Endothelial cell of umbilical vein (primary cell): ENCODE results near the gene KCTD16. TPM values are rescaled to one million over a fixed set of nuclear protein-coding genes. Genes with fewer than 3 reads are reported as not detected.

Experiments used
- BruUV-seq: library from RNA; stranded (reverse); fragments of 400-500 nt; replicated peaks from 2 replicates; lab custom pipeline; 2021; lab: Mats Ljungman, UMichigan
- CTCF ChIA-PET: fragments of 300-600, 350-600 bp; sonication (Branson Sonifier 250); formaldehyde crosslinking; loops from one replicate; lab custom pipeline; 2021; ENCODE audit warnings: antibody characterized with exemption, inconsistent platforms; lab: Charles Lee
- POLR2A ChIA-PET: fragments of 300-600, 350-600 bp; sonication (Branson Sonifier 250); formaldehyde crosslinking; loops from one replicate; lab custom pipeline; 2021; ENCODE audit warnings: antibody characterized with exemption, inconsistent platforms; lab: Charles Lee
- DNase-seq: peaks from one replicate; pipeline ENCODE4 v3.0.0-alpha.2; 2011; ENCODE audit warnings: low read depth, low spot score
- FAIRE-seq: peaks from 2 replicates; lab custom pipeline; 2011; peaks lifted over from hg19 to GRCh38; lab: Jason Lieb, UNC
- H2AFZ ChIP-seq: 2 replicates; pipeline ENCODE4 v1.6.0; 2012; ENCODE audit warnings: low read depth, low read length, control low read depth, inconsistent platforms
- H3K27ac ChIP-seq: 2 replicates; pipeline ENCODE4 v1.5.1; 2011; ENCODE audit warnings: low read depth, mild to moderate bottlenecking, control low read depth, low read length, moderate library complexity; ENCODE audit not compliant: insufficient read depth
- H3K27me3 ChIP-seq, 2 experiments: 2 replicates each; pipeline versions ENCODE4 v1.6.0 to v1.6.1; 2011; ENCODE audit warnings: low read length in 2 of 2, mixed read lengths in 1 of 2; ENCODE audit not compliant: control insufficient read depth in 2 of 2, insufficient read depth in 2 of 2
- H3K36me3 ChIP-seq, 2 experiments: 2 replicates in 1 of 2; 3 replicates in 1 of 2; pipeline ENCODE4 v1.5.1; 2011; ENCODE audit warnings: low read length in 2 of 2, mild to moderate bottlenecking in 1 of 2, moderate library complexity in 1 of 2; ENCODE audit not compliant: control insufficient read depth in 2 of 2, insufficient read depth in 2 of 2; ENCODE audit errors: extremely low read depth in 1 of 2
- H3K4me1 ChIP-seq: 3 replicates; pipeline ENCODE4 v1.5.1; 2011; ENCODE audit warnings: mild to moderate bottlenecking, low read length; ENCODE audit not compliant: control insufficient read depth, insufficient read depth; ENCODE audit errors: extremely low read depth
- H3K4me2 ChIP-seq: 2 replicates; pipeline ENCODE4 v1.6.1; 2011; ENCODE audit warnings: low read length, control low read depth, mixed read lengths; ENCODE audit not compliant: insufficient read depth
- H3K4me3 ChIP-seq, 3 experiments: fragments of 200-600 bp in 1 of 3; sonication (generic), shearing (Covaris generic) in 1 of 3; replicated peaks in 1 of 3; 2 replicates each; pipeline ENCODE4 v1.5.1; 2011 to 2016; ENCODE audit warnings: control low read depth in 3 of 3, low read length in 3 of 3, mild to moderate bottlenecking in 2 of 3, inconsistent platforms in 1 of 3, low read depth in 1 of 3, moderate library complexity in 1 of 3; ENCODE audit not compliant: insufficient read depth in 1 of 3
- H3K79me2 ChIP-seq: 2 replicates; pipeline ENCODE4 v1.6.0; 2012; ENCODE audit warnings: low read length, inconsistent platforms; ENCODE audit not compliant: control insufficient read depth, insufficient read depth
- H3K9ac ChIP-seq: replicated peaks from 2 replicates; pipeline ENCODE3; 2011; ENCODE audit warnings: low read length, control low read depth; ENCODE audit not compliant: insufficient read depth; ENCODE audit errors: extremely low read depth
- H3K9me1 ChIP-seq: replicated peaks from 3 replicates; pipeline ENCODE4 v1.6.0; 2011; ENCODE audit warnings: mild to moderate bottlenecking, low read length; ENCODE audit not compliant: control insufficient read depth, insufficient read depth; ENCODE audit errors: extremely low read depth
- H3K9me3 ChIP-seq: replicated peaks from 2 replicates; pipeline ENCODE4 v1.5.1; 2012; ENCODE audit warnings: low read length, inconsistent platforms; ENCODE audit not compliant: control insufficient read depth, insufficient read depth
- H4K20me1 ChIP-seq: replicated peaks from 2 replicates; pipeline ENCODE3; 2011; ENCODE audit warnings: mild to moderate bottlenecking, low read length; ENCODE audit not compliant: control insufficient read depth, insufficient read depth; ENCODE audit errors: extremely low read depth
- CTCF ChIP-seq, 2 donors: IDR thresholded peaks; 1 replicate in 1 of 2; 2 replicates in 1 of 2; pipeline ENCODE4 v1.5.1; 2011; ENCODE audit warnings: low read length in 2 of 2, mild to moderate bottlenecking in 2 of 2, moderate library complexity in 2 of 2, control low read depth in 1 of 2, inconsistent platforms in 1 of 2, low read depth in 1 of 2; ENCODE audit not compliant: insufficient read depth in 1 of 2; ENCODE audit errors: extremely low read depth in 1 of 2
- EZH2 ChIP-seq: IDR thresholded peaks from 2 replicates; pipeline ENCODE4 v1.6.1; 2012; ENCODE audit warnings: borderline replicate concordance, low read depth, mild to moderate bottlenecking, moderate library complexity, low read length, inconsistent platforms; ENCODE audit not compliant: severe bottlenecking
- FOS ChIP-seq: IDR thresholded peaks from 2 replicates; pipeline ENCODE4 v1.6.1; 2011; ENCODE audit warnings: mild to moderate bottlenecking, low read length, moderate library complexity, borderline replicate concordance; ENCODE audit not compliant: insufficient read depth
- GATA2 ChIP-seq: IDR thresholded peaks from 2 replicates; pipeline ENCODE4 v1.7.0; 2011; ENCODE audit warnings: low read depth, mild to moderate bottlenecking, moderate library complexity, mixed read lengths, low read length; ENCODE audit not compliant: insufficient read length, insufficient read depth
- JUN ChIP-seq: IDR thresholded peaks from 2 replicates; pipeline ENCODE4 v1.6.1; 2011; ENCODE audit warnings: borderline replicate concordance, low read depth; ENCODE audit not compliant: insufficient read length, insufficient read depth
- MAX ChIP-seq: IDR thresholded peaks from 2 replicates; pipeline ENCODE4 v1.6.1; 2011; ENCODE audit not compliant: insufficient read depth, insufficient read length
- MYC ChIP-seq: IDR thresholded peaks from one replicate; pipeline ENCODE4 v1.6.1; 2011; ENCODE audit warnings: mild to moderate bottlenecking, low read depth, low read length
- POLR2A ChIP-seq: IDR thresholded peaks from 2 replicates; pipeline ENCODE4 v1.6.1; 2012; ENCODE audit warnings: low read depth, mild to moderate bottlenecking, control low read depth, low read length
- POLR2AphosphoS5 ChIP-seq: IDR thresholded peaks from 2 replicates; pipeline ENCODE4 v1.6.1; 2012; ENCODE audit warnings: low read depth, mild to moderate bottlenecking, control low read depth, low read length, moderate library complexity; ENCODE audit not compliant: insufficient read depth
- dilution Hi-C: fragments of 300-500 bp; cut with MboI; formaldehyde crosslinking; loops from one replicate; pipeline ENCODE4 v1.15.0; 2019; ENCODE audit warnings: low sequenced_read_pairs; ENCODE audit not compliant: extremely low pct_ligation_motif_present
- intact Hi-C: fragments of 100-400 bp; cut with micrococcal nuclease; formaldehyde crosslinking; loops from one replicate; pipeline ENCODE4 v1.10.0; 2022
- polyA plus RNA-seq, 4 experiments: library from polyadenylated mRNA; depleted of rRNA in 3 of 4; stranded (reverse) in 3 of 4; unstranded in 1 of 4; fragments of >200 nt; gene quantifications; 2 replicates each; pipeline versions ENCODE4 v1.2.1 to v1.2.3, GENCODE V29; 2011 to 2012; ENCODE audit warnings: missing spikeins in 1 of 4
- total RNA-seq: library from RNA; stranded (reverse); gene quantifications from 2 replicates; pipeline ENCODE4 v1.2.3, GENCODE V29; 2021

The KCTD16 gene
- total and polyA plus RNA-seq, 2 donors (not counting 3 experiments of a cell fraction or from before 2014, with no cell fraction given), result 0.21 to 0.49 TPM

- no peaks in the 10 kb centered on the region for H3K4me1 ChIP-seq
- H3K9me1 ChIP-seq, result no peaks in the 10 kb centered on the region
- FAIRE-seq (no peak), DNase-seq (no peak)
- H3K27ac ChIP-seq, result no peak overlapping the region
- TF ChIP-seq MYC (no peak), EZH2 (no peak), CTCF (IDR thresholded peaks at IDR 0.05; ENCODE audit: extremely low read depth in 1 of 2, insufficient read depth in 1 of 2, low read depth in 1 of 2, low read length in 2 of 2) (no peak), MAX (no peak), POLR2A (no peak), FOS (no peak), POLR2AphosphoS5 (no peak), JUN (no peak), GATA2 (no peak)
- dilution Hi-C loops (no loop called here), intact Hi-C loops (no loop called here)
- no peaks in the 10 kb centered on the region for H3K27me3 ChIP-seq
- CTCF ChIA-PET, result no interaction called here
- no peak overlapping the region for H3K4me3 ChIP-seq
- no peak overlapping the region for H3K9ac ChIP-seq
- H3K9me3 ChIP-seq, result no peaks in the 10 kb centered on the region
- H4K20me1 ChIP-seq, result no peaks in the 10 kb centered on the region
- POLR2A ChIA-PET, result no interaction called here
- no TSS peak for BruUV-seq
- no peaks in the 10 kb centered on the region for H3K36me3 ChIP-seq
- no peak overlapping the region for H3K4me2 ChIP-seq
- H3K79me2 ChIP-seq, result no peaks in the 10 kb centered on the region
- H2AFZ ChIP-seq, result no peak overlapping the region
Observed at GRCh38 chr5:144403817-144404420, 233.2 kb downstream of the KCTD16 start.
